Endometrial microvascular endothelial cells (primary cell): Measurements from ENCODE around the gene AOX1. TPM values are rescaled to one million over a fixed set of nuclear protein-coding genes. Genes with fewer than 3 reads are reported as not detected.
"Not testable (repeated sequence)": the region's sequence is repeated elsewhere in the genome, so short reads cannot be mapped to it uniquely, and the experiment has no call there.

Experiments used
- in situ Hi-C: cut with HindIII; loops from 2 replicates; pipeline ENCODE4 v1.10.0; 2017; ENCODE audit warnings: low sequenced_read_pairs, low pct_unique_long_range_greater_than_20kb; ENCODE audit errors: inconsistent ontology term
- total RNA-seq: library from RNA; depleted of rRNA; stranded (reverse); fragments of >200 nt; gene quantifications from one replicate; pipeline ENCODE4 v1.2.3, GENCODE V29; 2015; ENCODE audit errors: inconsistent ontology term

AOX1 gene
- total RNA-seq, 1 donor from 2014 or later: 24.7 TPM

DNA sequence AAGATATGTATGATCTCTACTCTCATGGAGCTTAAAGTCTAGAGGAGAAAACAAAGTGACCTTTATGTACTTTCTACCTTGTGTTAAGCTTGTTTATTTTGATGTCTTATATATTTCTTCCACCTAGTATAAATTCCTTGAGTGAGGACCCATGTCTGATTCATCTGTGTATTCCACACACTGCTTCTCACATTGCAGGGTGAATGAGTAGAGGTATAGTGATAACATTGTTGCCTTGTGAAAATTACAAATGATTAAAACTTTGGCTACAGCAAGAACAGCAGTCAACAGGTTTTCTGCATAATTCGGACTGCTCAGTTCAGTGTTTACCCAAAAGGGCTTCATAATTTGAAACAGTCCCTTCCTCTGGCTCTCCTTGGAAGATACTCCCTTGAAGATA, 36.3 kb downstream of the AOX1 start:
- in situ Hi-C loops: no loop called here

DNA sequence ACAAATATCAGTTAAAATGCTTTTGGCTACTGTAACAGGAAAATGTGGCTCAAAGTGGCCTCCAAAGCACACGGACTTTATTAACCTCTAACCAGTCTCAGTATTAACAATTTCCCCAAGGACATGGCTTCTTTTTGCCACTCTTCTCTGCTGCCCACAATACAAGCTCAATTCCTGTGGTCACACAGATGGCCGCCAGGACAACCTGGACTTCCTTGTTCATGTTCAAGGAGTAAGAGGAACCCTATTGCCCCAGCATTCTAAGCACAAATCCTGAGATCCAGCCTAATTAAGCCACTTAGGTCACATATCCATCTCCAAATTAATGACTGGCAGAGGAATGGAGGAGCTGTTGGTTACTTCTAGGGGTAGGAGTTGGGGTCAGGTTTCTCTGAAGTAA, 38.2 kb downstream of the AOX1 start:
- in situ Hi-C loops: no loop called here

DNA sequence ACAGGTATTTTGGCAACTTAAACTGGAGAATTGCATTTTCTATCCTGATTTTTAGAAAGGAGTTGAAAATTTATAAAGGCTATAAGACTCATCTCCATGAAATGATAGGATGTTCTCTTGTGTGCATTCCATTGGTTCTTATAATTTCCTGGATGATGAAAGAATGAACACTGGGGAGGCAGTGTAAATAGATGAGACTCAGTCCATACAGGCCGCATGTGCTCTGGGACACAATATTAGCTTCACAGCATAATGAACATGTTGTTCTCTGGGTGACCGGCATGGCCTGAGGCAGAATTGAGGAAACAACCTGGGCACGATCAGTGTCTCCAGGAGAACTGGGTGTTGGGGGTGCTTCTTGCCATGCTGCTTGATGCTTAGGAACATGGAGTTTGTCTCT, 38.8 kb downstream of the AOX1 start:
- in situ Hi-C loops: no loop called here

DNA sequence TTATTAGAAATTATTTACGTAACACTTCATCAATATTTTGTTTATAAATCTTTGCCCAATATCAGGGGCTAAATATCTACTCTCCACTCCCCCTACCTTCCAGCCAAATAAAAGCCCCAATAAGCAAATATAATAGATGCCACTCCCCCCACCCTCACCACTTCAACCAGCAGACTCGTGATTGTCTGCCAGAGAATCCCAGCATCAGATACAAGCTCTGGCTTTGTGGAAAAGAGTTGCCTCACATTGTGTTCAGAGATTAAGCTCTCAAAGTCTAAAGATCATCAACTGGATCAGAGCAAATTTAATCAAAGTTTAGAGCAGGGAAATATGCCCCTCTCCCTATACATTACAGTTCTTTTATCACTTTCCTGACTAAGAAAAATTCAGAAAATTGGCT, 39.5 kb downstream of the AOX1 start:
- in situ Hi-C loops: no loop called here

DNA sequence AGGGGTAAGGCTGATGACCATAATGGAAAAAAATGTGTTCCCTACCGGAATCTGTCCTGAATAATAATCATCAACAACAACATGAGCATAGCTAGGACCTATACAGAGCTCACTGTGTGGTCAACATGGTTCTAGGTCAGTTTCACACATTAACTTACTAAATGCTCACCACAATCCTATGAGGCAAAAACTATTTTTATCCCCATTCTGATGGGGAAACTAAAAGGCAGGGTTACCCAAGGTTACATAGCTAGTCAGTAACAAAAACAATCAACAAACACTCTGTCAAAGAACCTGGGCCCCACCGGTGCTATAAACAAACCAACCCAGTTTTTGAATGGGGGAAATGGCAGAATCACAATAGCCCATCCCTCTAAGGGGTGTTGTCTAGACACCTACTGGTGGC, 40.1 kb downstream of the AOX1 start:
- in situ Hi-C loops: no loop called here

DNA sequence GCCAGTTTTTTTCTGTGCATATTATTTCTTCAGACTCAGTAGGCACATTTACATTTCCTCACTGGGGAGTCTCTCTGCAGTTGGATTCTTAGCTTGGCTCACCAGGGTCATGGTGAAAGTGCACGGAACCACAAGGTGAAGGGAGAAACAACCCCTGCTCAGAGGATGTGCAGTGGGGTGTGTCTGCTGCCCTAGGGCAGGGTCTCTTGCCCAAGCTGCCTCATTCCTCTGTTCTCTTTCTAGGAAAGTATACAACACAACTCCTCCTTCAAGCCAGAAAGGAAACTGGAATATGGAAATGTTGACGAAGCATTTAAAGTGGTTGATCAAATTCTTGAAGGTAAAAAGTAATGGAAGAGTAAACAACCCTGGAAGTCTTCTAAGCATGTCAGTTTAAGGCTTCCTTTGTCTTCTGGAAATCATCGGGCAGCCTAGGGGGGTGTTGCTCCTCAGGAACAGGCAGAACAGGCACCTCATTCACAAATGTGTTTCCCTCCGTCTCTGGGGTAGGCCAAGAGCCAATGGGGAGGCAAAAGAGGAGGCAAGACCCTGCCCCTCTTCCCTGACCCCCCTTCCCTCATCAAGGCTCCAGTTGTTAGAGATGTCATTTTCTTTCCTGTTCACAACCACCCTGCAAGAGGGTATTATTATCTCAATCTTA, 41.4 kb downstream of the AOX1 start:
- in situ Hi-C loops: no loop called here

DNA sequence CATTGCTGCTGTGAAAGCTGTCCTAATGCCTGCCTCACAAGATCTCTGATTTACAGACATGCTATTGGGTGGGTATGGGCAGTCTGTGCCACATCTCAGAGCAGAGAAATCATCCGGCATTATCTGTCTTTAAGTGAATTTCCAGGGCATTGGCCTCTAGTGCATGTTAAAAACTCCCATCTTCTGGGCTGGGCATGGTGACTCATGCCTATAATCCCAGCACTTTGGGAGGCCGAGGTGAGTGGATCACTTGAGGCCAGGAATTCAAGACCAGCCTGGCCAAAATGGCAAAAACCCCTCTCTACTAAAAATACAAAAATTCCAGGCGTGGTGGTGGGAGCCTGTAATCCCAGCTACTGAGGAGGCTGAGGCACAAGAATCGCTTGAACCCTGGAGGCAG, 42.6 kb downstream of the AOX1 start:
- in situ Hi-C loops: not testable (repeated sequence)

DNA sequence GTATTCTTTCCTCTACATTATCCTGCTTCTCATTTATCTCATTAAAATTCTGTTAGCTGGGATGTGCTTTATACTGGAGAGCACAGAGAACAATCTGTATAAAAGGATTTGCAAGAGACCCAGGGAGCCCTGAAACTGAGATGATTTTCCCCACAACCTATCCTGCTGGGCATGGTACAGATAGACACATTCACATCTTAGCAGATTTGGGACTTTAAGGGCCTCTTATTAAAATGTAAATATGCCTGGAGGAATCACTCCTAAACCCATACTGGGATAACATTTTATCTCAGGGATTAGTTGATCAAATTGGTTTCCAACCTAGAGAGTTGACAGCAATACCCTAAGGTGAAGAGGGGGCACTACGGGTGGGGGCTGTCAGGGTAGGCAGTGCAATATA, 45.5 kb downstream of the AOX1 start:
- in situ Hi-C loops: no loop called here

DNA sequence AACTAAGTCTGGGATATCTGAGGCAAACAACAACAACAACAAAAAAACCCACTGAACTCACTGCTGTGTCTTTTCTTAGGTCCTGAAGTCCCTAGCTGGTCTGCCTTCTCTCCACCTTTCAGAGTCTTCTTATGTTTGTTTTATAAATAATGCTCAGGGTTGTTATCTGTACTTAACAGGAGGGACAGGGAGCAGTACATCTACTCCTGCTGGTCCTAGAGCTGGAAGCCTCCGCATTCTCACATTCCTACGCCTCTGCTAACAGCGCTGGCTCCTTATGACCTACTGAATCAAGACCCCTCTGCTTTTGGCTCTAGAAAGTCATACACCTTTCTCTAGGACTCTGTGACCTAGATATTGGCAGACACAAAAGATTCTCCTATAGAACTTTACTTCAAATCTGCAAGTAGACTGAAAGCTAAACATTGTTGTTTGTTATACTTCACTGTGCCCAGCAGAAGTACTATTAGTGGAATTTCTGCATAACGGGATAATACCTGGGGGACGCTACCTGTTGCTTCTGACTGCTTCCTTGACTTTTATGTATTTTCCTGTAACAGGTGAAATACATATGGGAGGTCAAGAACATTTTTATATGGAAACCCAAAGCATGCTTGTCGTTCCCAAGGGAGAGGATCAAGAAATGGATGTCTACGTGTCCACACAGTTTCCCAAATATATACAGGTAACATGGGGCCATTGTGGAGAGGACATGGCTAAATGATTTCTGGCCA, 48.6 kb downstream of the AOX1 start:
- in situ Hi-C loops: no loop called here

DNA sequence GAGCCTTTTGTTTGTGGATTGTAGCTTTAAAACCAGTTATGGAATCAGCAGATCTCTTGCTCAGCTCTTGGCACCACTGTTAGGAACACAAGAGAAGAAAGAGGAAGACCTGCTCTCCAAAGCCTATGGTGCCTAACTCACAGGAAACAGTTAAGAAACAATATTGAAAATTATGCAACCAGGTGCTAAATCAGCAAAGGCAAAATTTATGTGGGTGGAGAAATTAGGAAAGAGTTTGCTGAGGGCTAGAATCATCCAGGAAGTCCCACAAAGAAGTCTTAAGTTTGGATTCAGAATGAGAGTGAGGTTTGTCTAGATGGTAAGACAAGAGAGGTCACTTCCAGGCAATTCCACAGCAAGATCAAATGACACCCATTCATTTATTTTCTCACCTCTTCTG, 49.4 kb downstream of the AOX1 start:
- in situ Hi-C loops: no loop called here

DNA sequence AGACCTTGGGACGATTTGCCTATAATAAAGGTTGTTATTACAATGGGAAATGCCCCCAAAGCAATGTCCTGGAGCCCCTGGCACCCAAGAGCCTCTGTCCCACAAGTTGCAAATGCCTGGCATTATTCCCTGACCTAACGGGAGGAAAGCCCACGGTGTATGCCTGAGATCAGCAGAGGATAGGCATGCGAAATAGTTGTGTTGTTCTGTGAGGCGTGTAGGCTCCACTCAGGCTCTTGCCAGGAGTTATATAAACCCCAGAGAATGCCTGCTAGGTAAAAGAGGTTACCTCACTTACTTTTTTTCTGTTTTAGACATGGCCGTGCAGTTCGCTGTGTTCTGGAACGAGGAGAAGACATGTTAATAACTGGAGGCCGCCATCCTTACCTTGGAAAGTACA, 52.1 kb downstream of the AOX1 start:
- in situ Hi-C loops: no loop called here

DNA sequence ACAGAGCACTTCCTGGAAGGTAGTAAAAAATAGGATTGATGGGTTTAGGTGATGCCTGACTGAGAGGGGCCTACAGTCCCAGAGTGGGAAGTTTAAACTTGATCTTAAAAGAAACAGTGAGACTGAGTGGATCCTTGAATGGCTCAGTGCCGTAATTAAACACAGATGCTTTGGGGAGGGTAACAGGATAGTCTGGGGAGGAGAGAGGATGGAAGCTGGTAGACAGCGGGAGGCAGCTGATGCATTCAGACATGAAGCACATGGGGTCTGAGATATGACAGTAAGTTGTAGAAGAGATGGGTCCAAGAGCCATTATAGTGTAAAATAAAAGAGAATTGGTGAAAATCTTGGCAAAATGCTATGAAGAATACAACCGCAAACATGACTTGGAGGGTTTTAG, 54.4 kb downstream of the AOX1 start:
- in situ Hi-C loops: no loop called here

DNA sequence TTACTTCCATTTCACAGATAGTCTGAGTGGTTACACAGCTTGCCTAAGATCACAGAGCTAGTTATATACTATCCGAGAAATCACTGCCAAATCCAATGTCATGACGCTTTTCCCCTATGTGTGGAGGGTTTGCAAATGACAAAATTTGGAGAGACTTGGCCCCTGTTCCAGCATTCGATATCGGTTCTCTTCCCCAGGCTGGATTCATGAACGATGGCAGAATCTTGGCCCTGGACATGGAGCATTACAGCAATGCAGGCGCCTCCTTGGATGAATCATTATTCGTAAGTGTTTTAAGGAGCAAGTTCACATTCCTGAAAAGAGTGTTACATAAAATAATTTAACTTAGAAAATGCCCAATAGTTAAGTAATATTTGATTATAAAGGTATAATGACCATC, 55.1 kb downstream of the AOX1 start:
- in situ Hi-C loops: no loop called here

DNA sequence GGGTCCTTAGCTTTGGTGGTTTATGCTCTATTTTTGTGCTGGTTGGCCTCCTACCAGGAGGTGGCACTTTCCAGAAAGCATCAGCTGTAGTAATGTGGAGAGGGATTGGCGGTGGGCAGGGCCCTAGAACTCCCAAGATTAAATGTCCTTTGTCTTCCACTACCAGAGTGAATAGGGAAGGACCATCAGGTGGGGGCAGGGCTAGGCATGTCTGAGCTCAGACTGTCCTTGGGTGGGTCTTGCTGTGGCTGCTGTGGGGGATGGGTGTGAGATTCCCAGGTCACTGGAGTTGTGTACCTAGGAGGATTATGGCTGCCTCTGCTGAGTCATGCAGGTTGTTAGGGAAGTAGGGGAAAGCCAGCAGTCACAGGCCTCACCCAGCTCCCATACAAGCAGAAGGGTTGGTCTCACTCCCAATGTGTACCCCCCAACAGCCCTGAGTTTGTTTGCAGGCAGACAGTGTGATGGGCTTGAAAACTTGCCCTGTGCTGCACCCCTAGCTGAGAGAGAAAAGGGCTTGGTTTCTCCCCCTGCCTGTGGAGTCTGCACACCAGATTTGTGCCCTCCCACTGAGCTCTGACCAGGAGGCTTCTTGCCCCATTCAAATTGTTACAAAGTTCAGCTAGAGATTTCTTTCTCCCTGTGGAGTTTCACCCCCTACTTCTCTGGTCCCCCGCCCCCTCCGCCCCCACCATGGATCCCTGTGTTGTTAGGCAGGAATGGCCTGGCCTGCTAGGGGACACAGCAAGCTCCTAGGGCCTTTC, 62.9 kb downstream of the AOX1 start:
- in situ Hi-C loops: not testable (repeated sequence)

DNA sequence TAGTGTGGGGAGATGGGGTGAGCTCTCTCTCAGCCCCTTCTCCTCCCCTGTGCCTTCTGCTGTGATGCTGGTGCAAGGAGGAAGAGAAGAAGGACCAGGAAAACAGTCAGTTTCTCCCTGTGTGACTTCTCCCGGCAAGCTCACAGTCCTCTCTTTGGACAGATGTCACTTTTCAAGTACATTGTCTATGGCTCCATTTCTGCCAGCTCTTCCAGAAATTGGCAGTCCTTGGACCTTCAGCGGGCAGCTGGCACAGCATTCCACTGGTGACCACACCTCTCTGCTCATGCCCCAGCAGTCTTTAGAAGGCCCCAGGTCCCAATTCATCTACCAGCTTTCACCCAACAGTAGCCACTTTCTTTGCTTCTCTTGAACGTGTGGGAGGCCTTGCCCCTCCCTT, 63.9 kb downstream of the AOX1 start:
- in situ Hi-C loops: no loop called here

DNA sequence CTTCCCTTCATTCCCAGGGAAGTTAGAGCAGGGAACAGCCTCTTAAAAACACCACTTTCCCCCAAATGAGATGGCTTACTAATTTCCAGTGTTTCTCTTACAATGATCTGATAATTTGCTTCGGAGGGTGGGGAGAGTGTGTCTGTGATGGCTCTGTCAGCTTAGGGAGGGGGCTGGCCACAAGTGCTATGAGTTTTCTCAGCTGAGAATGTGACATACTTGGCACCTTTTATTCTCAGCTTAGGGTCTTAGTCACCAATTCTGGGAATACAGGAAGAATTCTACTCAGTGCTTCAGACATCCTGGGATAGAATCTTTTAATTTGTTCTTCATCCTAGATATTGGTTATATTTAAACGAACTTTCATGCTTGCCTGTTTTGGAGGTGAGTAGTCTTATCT, 64.4 kb downstream of the AOX1 start:
- in situ Hi-C loops: no loop called here

DNA sequence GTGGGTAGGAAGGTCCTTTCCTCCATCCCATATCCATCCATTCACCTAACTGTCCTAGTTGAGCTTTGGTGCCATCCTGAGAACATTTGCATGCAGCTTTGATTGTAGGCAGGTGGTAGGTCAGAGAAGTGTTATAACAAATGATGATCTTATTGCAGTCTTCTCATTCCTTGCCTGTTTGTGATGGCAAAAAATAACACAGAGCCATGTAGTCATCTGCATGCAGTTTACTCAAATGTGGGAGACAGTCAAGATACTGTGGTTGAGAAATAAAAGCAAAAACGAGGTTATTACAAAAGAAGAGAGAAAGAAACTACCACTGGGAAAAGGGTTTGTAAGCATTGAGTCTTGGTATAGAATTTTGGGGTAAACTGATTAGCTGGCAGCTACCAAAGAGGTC, 66.3 kb downstream of the AOX1 start:
- in situ Hi-C loops: no loop called here

DNA sequence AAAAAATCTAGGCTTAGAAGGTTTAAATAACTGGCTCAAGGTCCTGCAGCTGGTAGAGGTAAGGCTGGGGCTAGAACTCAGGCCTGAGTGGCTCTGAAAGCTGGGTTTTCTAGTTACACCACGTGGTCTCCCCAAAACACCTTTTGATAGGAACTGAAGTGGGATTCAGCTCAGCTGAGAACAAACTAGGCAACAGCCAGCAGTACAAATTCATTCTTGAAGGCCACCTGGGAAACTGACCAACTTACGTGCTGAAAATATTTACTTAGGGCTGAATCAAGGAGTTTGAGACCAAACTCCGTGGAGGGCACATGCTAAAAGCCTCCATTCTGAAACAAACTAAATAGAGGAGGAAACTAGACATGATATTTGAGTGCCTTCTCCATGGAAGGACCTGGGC, 67.2 kb downstream of the AOX1 start:
- in situ Hi-C loops: no loop called here

DNA sequence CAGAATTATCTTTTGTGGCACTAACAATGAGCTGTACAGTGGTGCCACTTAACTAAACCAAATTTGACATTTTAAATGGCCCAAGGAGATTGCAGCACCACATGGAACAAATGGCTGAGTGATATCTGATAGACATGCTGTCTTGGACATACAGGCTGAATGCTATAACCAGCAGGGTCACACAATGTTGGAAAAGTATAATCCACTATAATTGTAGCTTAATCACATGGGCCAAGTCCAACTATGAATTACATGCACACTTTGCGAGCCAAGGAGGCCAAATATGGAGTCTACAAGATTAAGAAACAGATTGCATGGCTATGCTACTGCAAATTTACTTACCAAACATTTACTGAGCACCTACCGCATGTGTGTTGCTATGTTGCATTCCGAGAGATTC, 69.0 kb downstream of the AOX1 start:
- in situ Hi-C loops: no loop called here

DNA sequence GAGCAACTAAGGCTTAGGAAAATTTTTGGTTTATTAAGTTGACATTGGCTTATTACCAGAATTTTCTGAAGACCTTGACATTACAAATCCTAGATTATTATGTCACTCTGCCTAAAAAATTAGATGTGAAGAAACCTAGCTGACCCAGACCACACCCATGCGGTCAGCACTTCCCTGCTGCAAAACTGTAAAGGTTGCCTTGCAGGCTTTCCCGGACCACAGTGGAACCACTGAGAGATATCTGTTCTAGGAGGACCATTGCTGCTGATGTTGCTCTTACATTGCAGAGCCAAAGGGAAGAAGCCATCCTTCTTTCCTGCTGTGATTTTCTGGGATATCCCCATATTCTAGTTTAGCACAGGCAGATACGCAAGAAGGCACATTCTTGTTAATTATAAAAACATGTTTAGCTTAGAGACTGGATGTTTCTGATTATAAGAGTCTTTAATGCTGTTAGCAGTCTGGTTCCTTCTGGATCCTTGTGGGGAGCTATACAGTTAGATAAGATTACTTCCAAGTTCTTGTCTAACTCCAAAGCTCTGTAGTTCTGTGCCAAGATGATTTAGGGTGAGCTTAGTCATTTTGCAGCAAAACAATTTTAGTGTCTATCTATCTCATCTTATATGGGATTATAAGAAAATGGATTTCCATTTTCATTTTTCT, 70.2 kb downstream of the AOX1 start:
- in situ Hi-C loops: no loop called here
